ENCODE data around the gene QKI.
"Not testable (repeated sequence)": the region's sequence is repeated elsewhere in the genome, so short reads cannot be mapped to it uniquely, and the experiment has no call there.

Gene QKI

DNA sequence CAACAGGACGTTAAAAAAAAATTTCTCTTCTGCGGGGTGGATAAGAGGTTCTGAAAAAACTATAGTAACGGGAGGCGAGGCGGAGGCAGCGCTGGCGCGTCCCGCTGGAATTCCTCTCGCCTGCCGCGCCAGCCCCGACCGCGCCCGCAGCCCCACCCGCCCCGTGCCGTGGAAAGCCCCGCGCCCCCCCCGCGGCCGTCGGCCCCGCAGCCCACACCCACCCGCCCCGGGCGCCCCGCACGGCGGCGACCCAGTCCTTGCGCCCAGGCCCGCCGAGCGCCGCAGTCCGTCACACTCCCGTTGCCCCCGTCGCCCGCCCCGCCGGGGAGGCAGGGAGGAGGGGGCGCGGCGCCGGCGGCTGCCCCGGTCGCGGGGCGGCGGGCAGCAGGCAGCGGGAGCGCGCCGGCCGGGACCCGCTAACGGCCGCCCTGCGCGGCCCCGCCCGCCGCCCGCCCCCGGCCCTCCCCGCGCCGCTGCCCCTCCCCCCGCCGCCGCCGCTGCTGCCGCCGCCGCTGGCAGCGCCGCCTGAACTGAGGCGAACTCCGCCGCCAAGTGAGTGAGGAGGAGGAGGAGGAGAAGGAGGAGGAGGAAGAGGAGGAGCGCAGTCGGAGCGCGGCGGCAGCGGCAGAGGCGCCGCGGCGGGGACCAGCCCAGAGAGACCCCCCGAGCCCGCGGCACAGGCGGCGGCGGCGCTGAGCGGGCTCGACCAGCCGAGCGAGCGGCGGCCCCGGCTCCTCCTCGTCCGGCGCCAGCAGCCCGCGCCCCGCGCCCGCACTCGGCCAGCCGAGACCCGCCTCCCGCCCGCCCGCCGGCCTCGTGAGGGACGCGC, at the start of gene QKI:
Gene QKI (plus strand): TSS at position 602 of the 829 bp plus-strand sequence. CDS start 476 bp downstream, outside the sequence.
- no peak for DNase-seq (ENCODE audit: low spot score)

DNA sequence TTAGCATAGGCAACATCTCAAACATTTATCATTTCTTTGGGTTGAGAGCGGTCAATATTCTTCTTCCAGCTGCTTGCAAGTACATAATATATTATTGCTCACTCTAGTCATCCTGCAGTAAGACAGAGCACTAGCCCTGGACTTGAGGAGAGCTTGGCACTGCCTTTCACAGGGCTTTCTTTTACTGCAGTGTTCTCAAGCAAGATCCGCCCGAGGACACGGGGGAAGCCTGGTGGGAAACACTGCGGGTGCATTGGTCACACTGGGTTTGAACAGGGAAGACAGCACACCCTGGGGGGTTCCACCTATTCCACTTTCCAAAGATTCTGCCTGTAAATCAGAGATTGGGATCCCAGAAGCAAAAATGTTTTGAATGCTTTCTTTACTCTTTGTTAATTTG, 48.2 kb upstream of the QKI start:
- no peak for DNase-seq (ENCODE audit: low spot score)

DNA sequence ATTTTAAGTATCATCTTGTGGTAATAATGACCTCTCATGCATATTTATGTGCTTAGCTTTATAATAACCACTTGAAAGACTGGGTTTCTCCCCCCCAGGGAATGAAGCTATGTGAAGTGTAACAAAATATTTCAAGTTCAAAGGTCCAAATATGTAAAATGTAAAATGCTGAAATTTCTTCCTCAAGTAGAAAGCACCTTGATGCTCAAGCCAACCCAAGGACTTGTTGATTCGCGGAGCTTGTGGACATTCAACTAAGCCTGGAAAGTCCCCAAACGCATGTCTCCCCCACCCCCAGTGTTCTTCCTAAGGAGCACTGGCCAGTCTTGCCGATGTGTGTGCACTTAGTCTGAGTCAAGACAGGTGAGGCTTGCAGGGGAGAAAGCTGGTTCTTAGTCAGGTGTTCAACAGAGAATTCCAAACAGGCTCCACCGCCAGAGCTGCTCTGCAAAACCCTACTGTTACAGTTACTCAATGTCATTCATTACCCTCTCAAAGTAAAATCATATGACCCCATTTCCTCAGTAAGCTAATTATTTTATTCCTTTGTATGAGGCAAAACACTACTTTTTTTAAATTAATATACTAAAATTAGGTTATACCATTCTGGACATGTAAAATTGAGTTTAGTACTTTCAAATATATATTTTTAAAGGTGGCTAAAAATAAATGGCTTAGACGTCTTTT, 46.9 kb upstream of the QKI start:
- DNase-seq (ENCODE audit: low spot score): no peak

DNA sequence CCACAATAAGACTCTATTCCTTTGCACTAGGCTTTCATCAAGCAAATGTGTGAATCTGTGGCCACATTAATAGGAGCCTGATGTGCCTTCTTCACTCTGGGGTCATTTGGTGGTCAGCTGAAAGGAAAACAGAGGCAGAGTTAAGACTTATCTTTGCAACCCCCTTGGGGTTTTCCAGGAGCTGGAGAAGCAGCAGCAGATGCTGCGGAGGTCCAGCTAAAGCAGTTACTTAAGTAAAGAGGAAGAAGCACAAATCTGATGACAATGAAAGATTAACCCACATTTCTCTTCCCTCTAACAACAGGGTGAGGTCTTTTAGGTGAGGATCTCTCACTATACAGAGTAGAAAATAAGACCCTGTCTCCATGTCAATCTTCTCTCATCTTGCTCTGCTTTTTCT, 45.4 kb upstream of the QKI start:
- no peak for DNase-seq (ENCODE audit: low spot score)

DNA sequence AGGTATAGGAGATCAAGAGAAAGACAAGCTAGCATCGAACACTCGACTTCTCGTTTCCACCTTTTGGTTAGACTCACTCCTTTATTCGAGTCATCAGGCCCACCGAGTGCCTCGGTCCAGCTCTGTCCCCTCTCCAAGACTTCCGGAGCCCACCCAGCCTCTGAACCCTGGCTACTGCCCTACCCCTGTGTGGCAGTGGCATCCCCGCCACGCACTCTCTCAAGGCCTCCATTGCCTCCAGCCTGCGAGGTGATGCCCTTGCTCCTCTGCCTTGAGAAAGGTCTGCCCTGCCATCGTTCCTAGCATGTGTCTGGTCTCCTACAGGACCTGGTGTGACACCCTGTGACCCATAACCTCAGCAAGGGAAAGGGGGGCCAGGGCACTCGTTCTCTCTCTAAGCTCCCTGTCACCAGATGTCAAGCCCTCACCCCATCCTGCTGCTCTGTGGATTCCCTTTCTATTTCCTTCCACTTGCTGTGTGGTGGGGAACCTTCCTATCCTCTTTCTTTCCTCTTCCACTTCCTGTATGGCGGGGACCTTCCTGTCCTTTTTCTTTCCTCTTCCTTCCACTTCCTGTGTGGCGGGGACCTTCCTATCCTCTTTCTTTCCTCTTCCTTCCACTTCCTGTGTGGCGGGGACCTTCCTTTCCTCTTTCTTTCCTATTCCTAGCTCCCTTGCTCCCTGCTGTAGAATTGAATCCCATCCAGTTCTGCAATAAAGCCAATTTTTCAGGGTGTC, 44.7 kb upstream of the QKI start:
- no peak for DNase-seq (ENCODE audit: low spot score)

DNA sequence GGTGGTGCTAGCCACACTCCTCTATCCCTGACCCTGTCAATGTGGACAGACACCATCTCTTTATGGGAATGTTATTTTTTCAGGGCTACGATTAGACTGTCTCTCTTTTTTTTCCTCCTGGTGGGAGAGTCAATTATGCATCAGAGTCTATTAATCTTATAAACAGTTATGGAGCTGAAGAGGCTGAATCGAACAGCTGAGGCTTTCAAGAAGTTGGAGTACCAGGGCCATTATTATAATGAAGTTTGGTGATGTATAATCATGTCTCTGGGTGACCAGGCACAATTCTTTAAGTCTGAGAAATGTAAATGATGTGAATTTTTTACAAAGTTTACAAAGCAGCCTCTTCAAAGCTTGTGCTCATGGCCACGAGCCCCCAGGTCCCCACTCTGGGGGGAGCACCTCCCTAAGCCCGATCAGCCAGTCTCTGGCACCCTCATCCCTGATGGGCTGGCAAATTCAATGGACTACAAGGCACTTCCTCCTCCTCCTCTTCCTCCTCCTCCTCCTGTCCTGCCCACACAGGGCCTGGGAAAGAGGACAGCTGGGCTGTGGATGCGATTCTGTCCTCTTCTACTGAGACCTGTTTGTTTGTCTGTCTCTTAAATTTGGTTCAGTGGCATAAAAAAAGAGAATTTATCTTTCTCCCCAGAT, 43.9 kb upstream of the QKI start:
- no peak for DNase-seq (ENCODE audit: low spot score)

DNA sequence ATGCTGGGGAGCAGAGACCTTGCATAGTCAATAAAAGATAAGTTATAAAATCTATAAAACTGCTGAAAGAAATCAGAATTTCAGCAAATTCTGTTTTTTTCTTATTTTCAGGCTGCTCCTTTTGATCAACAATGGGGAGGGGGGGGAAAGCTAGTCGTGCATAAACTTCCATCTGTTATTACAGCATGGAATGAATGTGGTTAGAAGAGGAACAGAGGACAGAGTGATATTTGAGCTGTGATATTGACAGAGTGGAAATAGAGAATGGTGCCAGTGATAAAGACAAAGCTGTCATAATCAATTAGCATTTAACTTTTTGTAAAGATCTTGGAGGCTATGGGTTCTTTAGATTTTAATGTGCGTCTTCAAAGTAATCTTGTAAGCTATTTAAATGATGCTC, 43.4 kb upstream of the QKI start:
- no peak for DNase-seq (ENCODE audit: low spot score)

DNA sequence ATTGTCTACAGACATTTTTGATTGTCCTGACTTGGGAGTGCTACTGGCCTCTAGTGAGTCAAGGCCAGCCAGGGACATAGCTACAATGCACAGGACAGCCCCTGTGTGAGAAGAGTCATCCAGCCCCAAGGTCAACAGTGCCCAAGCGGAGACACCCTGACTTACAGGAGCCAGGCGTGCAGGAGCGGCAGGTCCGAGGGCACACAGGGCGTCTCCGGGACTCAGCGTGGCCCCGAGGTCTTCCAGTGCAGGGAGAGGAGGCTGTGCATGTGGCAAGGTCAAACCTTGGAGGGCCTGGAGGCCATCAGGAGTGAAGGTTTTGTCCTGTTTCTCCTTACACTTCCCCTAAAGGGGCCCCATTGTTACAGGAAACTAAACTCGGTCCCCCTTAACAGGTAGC, 41.3 kb upstream of the QKI start:
- no peak for DNase-seq (ENCODE audit: low spot score)

DNA sequence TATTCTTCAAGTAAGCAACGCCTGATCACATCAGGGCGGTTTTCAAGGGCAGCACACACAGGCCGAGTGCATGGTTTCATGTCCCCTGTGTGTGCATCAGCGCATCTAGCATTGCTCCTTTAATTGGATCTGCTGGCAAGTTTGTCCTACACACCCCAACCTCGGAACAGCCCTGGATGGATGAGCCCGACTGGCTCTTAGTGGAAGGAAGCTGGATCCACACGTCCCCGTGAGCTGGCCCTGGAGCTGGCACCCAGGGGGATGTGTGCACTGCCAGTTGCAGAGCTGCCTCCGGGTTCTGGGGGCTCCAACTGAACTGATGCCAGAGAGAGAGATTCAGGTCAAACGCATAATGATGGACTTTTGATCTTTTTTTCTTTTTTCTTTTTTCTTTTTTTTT, 39.2 kb upstream of the QKI start:
- no peak for DNase-seq (ENCODE audit: low spot score)

DNA sequence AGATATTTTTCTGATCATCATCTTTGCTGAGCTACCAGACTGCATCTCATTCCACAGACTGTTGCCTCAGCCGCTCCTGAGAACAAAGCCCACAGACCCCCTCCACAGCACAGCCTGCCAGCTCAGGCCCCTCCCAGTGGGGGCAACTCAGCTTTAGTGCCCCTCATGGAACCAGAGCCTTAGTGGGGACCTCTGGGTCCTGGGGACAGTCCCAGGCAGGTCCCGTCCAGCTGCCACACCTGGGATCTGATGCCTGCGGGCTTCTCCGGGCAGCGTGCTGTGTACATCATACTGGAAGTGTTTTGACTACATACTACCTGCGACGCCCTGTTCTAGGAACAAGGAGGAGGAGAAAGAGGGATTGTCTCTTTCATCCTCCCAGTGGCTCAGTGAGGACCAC, 38.3 kb upstream of the QKI start:
- DNase-seq (ENCODE audit: low spot score): no peak

DNA sequence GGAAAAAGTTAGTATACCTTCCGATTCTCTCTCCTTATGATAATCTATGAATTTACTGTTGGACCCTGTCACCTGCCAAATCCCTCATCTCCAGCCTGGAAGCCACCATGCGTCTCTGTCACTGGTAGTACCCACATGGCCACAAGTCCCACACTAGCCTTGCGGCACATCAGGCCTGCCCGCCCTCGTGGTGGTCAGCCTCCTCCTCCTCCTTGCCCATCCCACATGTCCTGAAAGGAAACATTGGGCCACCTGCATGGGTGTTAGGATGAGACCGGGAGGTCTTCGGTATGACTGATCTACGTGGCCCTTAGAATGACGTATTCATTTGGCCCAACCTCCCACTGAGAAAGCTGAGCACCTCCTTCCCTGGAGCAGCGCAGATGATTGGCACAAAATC, 37.0 kb upstream of the QKI start:
- no peak for DNase-seq (ENCODE audit: low spot score)

DNA sequence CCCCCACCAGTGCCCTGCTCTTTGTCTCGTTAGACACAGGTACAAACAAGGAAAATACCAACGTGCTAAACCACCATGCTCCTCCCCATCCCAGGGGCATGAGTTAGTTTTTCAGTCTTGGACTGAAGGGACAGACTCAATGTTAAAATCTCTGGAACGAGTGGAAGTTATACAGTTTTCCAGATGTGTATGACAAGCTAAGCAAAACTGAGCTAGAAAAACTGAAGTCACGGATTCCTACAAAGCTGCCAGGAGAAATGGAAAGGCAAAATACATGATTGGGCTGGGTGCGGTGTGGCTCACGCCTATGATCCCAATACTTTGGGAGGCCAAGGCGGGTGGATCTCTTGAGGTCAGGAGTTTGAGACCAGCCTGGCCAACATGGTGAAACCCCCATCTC, 34.3 kb upstream of the QKI start:
- DNase-seq (ENCODE audit: low spot score): no peak

DNA sequence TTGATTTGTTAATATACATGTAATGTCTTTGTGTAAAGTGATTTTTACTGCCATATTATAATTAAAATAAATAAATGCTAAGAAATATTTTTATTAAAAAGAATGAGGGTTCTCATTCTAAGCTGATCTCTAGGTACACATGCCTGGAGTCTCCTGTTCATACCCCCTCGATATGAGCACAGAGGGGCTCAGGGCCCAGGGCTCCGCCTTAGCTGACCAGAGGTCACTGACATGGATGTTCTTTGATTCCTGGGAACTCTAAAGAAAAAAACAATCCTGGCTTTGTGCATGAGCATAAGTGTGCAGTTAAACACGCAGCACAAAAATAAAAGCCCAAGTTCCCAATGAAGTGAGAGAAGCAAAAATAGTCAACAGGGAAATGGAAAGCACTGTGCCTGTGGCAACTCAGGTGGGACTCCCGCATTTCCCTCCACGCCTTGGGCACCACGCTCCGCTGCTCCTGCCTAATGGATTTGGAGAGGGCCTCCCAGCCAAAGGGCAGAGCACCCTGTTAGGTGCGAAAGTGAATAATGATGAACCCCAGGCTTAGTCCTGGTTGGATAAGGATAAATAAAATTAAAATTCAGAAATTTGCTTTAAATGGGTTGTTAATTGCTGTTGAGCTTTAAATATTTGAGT, 33.3 kb upstream of the QKI start:
- no peak for DNase-seq (ENCODE audit: low spot score)

DNA sequence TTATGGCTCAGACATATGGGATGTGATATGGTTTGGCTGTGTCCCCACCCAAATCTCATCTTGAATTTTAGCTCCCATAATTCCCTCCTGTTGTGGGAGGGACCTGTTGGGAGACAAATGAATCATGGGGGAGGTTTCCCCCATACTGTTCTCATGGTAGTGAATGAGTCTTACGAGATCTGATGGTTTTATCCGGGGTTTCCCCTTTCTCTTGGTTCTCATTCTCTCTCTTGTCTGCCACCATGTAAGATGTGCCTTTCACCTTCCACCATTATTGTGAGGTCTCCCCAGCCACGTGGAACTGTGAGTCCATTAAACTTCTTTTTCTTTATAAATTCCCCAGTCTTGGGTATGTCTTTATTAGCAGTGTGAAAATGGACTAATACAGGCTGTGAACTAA, 31.1 kb upstream of the QKI start:
- DNase-seq (ENCODE audit: low spot score): not testable (repeated sequence)

DNA sequence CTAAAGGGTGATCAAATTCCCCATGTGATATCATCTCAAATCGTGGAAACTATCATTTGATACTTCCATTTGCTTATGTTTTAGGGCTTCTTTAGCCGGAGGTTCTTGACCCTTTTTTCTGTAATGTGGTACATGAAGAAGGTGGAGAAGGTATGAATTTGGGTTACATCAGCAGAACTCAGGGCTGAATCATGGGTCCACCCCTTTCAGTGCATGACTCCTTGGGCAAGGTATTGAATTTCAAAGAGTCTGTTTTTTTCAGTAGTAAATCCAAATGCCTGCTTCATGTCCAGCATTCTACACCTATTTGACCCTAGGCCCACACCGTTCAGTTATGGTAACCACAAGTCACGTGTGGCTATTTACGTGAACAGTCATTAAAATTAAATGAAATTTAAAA, 30.6 kb upstream of the QKI start:
- no peak for DNase-seq (ENCODE audit: low spot score)

DNA sequence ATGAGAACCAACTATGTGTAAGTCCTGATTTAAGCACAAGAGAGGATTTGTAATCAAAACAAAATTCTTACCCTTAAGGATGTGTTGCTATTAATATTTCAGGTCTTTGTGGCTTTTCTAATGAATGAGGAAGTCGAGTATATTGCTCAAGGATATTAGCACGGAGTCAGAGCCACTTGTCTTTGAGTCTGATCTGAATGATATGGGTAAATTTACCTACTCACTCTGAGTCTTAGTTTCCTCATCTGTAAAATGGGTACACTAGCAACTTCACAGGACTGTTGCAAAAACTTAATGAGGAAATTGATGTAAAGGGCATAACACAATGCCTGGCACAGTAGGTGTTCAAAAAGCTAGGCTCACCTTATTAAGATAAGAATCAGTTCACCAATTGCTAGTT, 30.0 kb upstream of the QKI start:
- no peak for DNase-seq (ENCODE audit: low spot score)

DNA sequence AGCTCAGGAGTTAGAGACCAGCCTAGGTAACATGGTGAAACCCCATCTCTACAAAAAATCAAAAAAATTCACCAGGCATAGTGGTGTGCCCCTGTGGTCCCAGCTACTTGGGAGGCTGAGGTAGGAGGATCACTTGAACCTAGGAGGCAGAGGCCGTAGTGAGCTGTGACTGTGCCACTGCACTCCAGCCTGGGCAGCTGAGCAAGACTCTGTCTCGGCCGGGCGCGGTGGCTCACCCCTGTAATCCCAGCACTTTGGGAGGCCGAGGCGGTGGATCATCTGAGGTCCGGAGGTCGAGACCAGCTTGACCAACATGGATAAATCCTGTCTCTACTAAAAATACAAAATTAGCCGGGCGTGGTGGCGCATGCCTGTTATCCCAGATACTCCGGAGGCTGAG, 29.0 kb upstream of the QKI start:
- not testable (repeated sequence) for DNase-seq (ENCODE audit: low spot score)

DNA sequence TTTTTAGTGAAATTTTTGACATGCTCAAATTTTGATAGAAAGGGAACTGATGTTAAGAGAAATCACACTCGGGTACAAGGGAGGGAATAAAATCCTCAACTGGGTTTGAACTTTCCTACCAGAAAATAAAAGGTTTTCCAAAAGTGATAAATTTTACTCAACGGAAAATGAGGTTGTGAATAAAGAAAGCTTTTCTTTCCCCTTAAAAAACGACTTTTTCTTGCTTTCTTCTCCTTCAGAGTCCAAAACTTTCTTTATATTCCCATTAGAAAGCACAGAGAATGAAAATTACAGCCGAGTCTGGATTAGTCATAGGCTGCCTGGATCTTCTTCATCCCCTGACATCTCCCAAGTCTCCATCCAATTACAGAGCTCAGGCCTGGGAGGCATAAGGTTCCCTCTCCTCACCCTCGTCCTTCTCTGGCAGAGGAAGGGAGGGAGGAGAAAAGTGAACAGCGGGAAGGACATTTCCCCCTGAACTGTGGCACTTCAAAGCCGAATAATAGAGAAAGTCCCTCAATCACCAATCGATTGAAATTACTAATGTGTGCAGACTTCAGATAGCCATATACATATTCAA, 28.1 kb upstream of the QKI start:
- DNase-seq (ENCODE audit: low spot score): no peak

DNA sequence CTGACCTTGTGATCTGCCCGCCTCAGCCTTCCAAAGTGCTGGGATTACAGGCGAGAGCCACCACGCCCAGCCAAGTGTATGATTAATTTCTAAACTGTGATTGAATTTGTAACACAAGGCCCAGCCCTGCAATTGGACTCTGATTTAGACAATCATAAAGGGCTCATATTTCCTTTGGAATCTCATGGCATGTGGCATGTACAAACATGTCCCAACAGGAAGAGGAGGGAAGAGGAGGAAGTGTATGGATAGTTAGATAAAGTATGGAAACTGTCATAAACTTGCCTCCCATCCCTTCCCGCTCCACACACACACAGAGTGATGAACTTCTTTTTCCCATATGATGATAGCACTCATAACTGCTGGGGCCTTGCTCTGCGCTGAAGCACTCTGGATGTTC, 27.2 kb upstream of the QKI start:
- DNase-seq (ENCODE audit: low spot score): no peak

DNA sequence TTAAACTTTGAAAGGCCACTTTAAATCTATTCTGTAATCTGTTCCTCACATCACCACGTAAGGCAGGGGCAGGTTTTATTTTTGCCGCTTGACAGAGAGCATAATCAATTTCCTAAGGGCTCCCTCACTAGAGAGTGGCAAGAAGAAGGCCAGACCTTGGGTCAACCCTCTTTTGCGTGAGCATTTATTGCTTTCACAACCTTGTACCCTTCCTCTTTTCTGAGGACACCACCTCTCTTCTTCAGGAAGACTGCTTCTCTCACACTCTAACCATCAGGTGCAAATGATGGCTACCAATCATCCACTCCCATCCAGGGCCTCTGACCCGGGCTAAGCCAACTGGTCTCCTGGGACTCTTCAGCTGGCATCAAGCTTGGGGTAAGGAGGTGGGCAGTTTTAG, 25.2 kb upstream of the QKI start:
- DNase-seq (ENCODE audit: low spot score): no peak

DNA sequence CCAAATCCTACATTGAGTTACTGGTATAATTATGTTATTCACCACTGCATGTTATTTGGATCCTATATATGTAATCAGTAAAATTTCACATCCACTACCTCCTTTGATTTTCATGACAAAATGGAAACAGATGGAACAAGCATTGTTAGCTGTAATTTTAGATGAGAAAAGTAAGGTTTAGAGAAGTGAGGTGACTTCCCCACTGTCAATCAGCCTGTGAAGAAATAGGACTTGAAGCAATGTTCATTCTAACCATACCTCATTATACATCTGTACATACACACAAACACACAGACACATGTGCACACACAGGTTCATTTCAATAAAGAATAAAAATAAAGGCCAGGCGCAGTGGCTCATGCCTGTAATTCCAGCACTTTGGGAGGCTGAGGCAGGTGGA, 23.7 kb upstream of the QKI start:
- no peak for DNase-seq (ENCODE audit: low spot score)

DNA sequence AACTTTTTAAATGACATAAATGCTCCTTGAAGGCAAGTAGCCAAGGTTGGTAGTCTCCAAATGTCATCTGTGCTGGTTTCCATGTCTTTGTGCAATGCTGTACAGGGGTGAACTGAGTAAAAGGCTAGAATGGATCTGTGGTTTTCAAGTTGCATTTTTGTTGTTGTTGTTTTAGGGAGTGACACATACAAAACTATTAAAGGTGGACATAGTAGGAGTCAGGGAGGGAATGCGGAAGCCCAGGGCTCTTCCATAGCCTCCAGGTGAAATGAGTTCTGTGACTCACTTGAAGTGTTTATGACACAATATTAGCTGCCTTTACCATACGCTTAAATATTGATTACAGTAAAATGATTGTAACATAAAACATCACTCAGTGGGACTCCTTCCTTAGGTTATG, 22.5 kb upstream of the QKI start:
- DNase-seq (ENCODE audit: low spot score): no peak
